Sigmoid colon (tissue), 7 donors: ENCODE results near the gene IL1RAPL2. TPM values are rescaled to one million over a fixed set of nuclear protein-coding genes. Genes with fewer than 3 reads are reported as not detected.

Experiments used
- DNase-seq: peaks from one replicate; pipeline ENCODE4 v3.0.0-alpha.2; 2019
- H3K27ac ChIP-seq, 4 donors: fragments of 200-600 bp; sonication (generic); one replicate each; pipeline ENCODE4 v1.5.1; 2016 to 2019; ENCODE audit warnings: mild to moderate bottlenecking in 1 of 4
- H3K27me3 ChIP-seq, 3 donors: fragments of 200-600 bp; sonication (generic); one replicate each; pipeline ENCODE4 v1.5.1; 2019; ENCODE audit warnings: mild to moderate bottlenecking in 1 of 3
- H3K36me3 ChIP-seq, 4 donors: fragments of 200-600 bp; sonication (generic); one replicate each; pipeline ENCODE4 v1.5.1; 2016 to 2019
- H3K4me1 ChIP-seq, 4 donors: fragments of 200-600 bp; sonication (generic); one replicate each; pipeline ENCODE4 v1.5.1; 2017 to 2019
- H3K4me3 ChIP-seq, 4 donors: fragments of 200-600 bp; sonication (generic); one replicate each; pipeline ENCODE4 v1.5.1; 2017 to 2019; ENCODE audit warnings: mild to moderate bottlenecking in 2 of 4, moderate library complexity in 1 of 4
- H3K9me3 ChIP-seq, 4 donors: fragments of 200-600 bp in 3 of 4; sonication (generic) in 3 of 4; one replicate each; pipeline versions ENCODE4 v1.5.1 to v1.6.1; 2013 to 2019
- CTCF ChIP-seq, 4 experiments: fragments of 450-650 bp in 3 of 4; fragments of 200-600 bp in 1 of 4; IDR thresholded peaks; one replicate each; pipeline ENCODE4 v1.5.1; 2016 to 2019; ENCODE audit warnings: antibody characterized with exemption in 4 of 4, mild to moderate bottlenecking in 3 of 4, moderate library complexity in 2 of 4
- EP300 ChIP-seq, 4 donors: sonication (generic); formaldehyde crosslinking; IDR thresholded peaks; one replicate each; pipeline ENCODE4 v1.6.1; 2017; ENCODE audit warnings: antibody characterized with exemption in 4 of 4
- POLR2A ChIP-seq, 2 donors: fragments of 450-650 bp; IDR thresholded peaks; one replicate each; pipeline ENCODE4 v1.6.1; 2016; ENCODE audit warnings: antibody characterized with exemption in 2 of 2, mild to moderate bottlenecking in 2 of 2, moderate library complexity in 2 of 2
- POLR2AphosphoS5 ChIP-seq, 4 donors: sonication (generic); formaldehyde crosslinking; IDR thresholded peaks; one replicate each; pipeline ENCODE4 v1.6.1; 2017; ENCODE audit warnings: antibody characterized with exemption in 4 of 4
- WGBS, 2 donors: extraction: QIAGEN DNeasy Blood & Tissue Kit; methylation state at CpG; one replicate each; pipeline ENCODE4 v1.1.7; 2013; 5-methylcytosine and 5-hydroxymethylcytosine counted together
- intact Hi-C: fragments of 100-400 bp; cut with DNase I; formaldehyde crosslinking; loops from one replicate; pipeline ENCODE4 v1.15.1; 2023
- polyA plus RNA-seq, 3 donors: library from polyadenylated mRNA; stranded (reverse); fragments of 200-250 nt; gene quantifications; one replicate each; pipeline ENCODE4 v1.2.3, GENCODE V29; 2013
- total RNA-seq, 4 donors: library from RNA; depleted of rRNA; stranded (reverse); fragments of >200 nt; gene quantifications; one replicate each; pipeline ENCODE4 v1.1.0, GENCODE V29; 2016
- donor health status: healthy with polysubstance abuse.
- donor health status: Bipolar disorder and iron deficiency.
- donor health status: healthy.

IL1RAPL2 gene
- total and polyA plus RNA-seq, 7 donors = 0.01 to 1.1 (median 0.79) TPM; not detected in 3

- 77 to 93% methylated on average over 3 of the region's 3 CpGs for WGBS, 2 donors
- Histone ChIP-seq H3K36me3 (no peaks in the 10 kb centered on the region), H3K27me3 (no peaks in the 10 kb centered on the region), H3K4me1 (no peaks in the 10 kb centered on the region), H3K9me3 (no peaks in the 10 kb centered on the region), H3K27ac (no peak overlapping the region), H3K4me3 (no peak overlapping the region)
- intact Hi-C loops = no loop called here
- DNase-seq = no peak
- TF ChIP-seq EP300 (IDR thresholded peaks at IDR 0.05) (no peak), POLR2A (IDR thresholded peaks at IDR 0.05) (no peak), CTCF (IDR thresholded peaks at IDR 0.05) (no peak), POLR2AphosphoS5 (IDR thresholded peaks at IDR 0.05) (no peak)
Measured at GRCh38 chrX:105167233-105167632, 601.2 kb downstream of the IL1RAPL2 start.

GRCh38 chrX:105168577-105168976, 602.6 kb downstream of the IL1RAPL2 start:
- Histone ChIP-seq H3K36me3 (no peaks in the 10 kb centered on the region), H3K4me3 (no peak overlapping the region), H3K4me1 (no peaks in the 10 kb centered on the region), H3K9me3 (no peaks in the 10 kb centered on the region), H3K27ac (no peak overlapping the region), H3K27me3 (no peaks in the 10 kb centered on the region)
- no peak for TF ChIP-seq POLR2AphosphoS5 (IDR thresholded peaks at IDR 0.05)
- no peak for TF ChIP-seq POLR2A (IDR thresholded peaks at IDR 0.05)
- TF ChIP-seq EP300 (IDR thresholded peaks at IDR 0.05) = no peak
- no peak for TF ChIP-seq CTCF (IDR thresholded peaks at IDR 0.05)
- intact Hi-C loops = no loop called here
- no peak for DNase-seq
- WGBS, 2 donors = 50 to 70% methylated on average over 2 of the region's 2 CpGs

- H3K27ac ChIP-seq = no peak overlapping the region
- no peaks in the 10 kb centered on the region for H3K9me3 ChIP-seq
- no peaks in the 10 kb centered on the region for H3K27me3 ChIP-seq
- H3K4me3 ChIP-seq = no peak overlapping the region
- intact Hi-C loops = no loop called here
- DNase-seq = no peak
- H3K36me3 ChIP-seq = no peaks in the 10 kb centered on the region
- H3K4me1 ChIP-seq = no peaks in the 10 kb centered on the region
- 94 to 96% methylated on average over 4 of the region's 4 CpGs for WGBS, 2 donors
- no peak for TF ChIP-seq POLR2AphosphoS5 (IDR thresholded peaks at IDR 0.05)
- no peak for TF ChIP-seq EP300 (IDR thresholded peaks at IDR 0.05)
- no peak for TF ChIP-seq CTCF (IDR thresholded peaks at IDR 0.05)
- no peak for TF ChIP-seq POLR2A (IDR thresholded peaks at IDR 0.05)
Measured at GRCh38 chrX:105173071-105173470, 607.1 kb downstream of the IL1RAPL2 start.

GRCh38 chrX:105179644-105180043, 613.6 kb downstream of the IL1RAPL2 start:
- DNase-seq = no peak
- Histone ChIP-seq H3K27me3 (no peaks in the 10 kb centered on the region), H3K9me3 (no peaks in the 10 kb centered on the region), H3K4me3 (no peak overlapping the region), H3K27ac (no peak overlapping the region), H3K36me3 (no peaks in the 10 kb centered on the region), H3K4me1 (no peaks in the 10 kb centered on the region)
- no peak for TF ChIP-seq POLR2AphosphoS5 (IDR thresholded peaks at IDR 0.05)
- no peak for TF ChIP-seq CTCF (IDR thresholded peaks at IDR 0.05)
- TF ChIP-seq POLR2A (IDR thresholded peaks at IDR 0.05) = no peak
- no peak for TF ChIP-seq EP300 (IDR thresholded peaks at IDR 0.05)
- intact Hi-C loops = no loop called here
- 87% methylated on average over 3 of the region's 3 CpGs for WGBS, 2 donors

GRCh38 chrX:105189093-105189492, 623.1 kb downstream of the IL1RAPL2 start:
- no peaks in the 10 kb centered on the region for H3K27me3 ChIP-seq
- H3K9me3 ChIP-seq = no peaks in the 10 kb centered on the region
- H3K27ac ChIP-seq = no peak overlapping the region
- WGBS, 2 donors = 90 to 92% methylated on average over 8 of the region's 8 CpGs
- no peak overlapping the region for H3K4me3 ChIP-seq
- DNase-seq = no peak
- H3K36me3 ChIP-seq = no peaks in the 10 kb centered on the region
- intact Hi-C loops = no loop called here
- no peaks in the 10 kb centered on the region for H3K4me1 ChIP-seq
- no peak for TF ChIP-seq POLR2A (IDR thresholded peaks at IDR 0.05)
- TF ChIP-seq POLR2AphosphoS5 (IDR thresholded peaks at IDR 0.05) = no peak
